A673 (cell line): ENCODE data around the gene SEPTIN10. TPM values are rescaled to one million over a fixed set of nuclear protein-coding genes. Genes with fewer than 3 reads are reported as not detected.

ENCODE experiments used
- BruUV-seq: library from RNA; stranded (reverse); fragments of 400-500 nt; replicated peaks from 2 replicates; lab custom pipeline; 2021; lab: Mats Ljungman, UMichigan
- CTCF ChIA-PET: fragments of 300-600 bp; sonication (Branson Sonifier 250); formaldehyde crosslinking; loops from one replicate; lab custom pipeline; 2022; ENCODE audit warnings: antibody characterized with exemption; lab: Charles Lee
- POLR2A ChIA-PET: fragments of 300-600 bp; sonication (Branson Sonifier 250); formaldehyde crosslinking; loops from one replicate; lab custom pipeline; 2022; ENCODE audit warnings: antibody characterized with exemption; ENCODE audit not compliant: low non-redundant PET; lab: Charles Lee
- DNase-seq: peaks from one replicate; pipeline ENCODE4 v3.0.0-alpha.2; 2015; ENCODE audit warnings: low spot score
- H3K27ac ChIP-seq: fragments of 200-600 bp; sonication (generic); 2 replicates; pipeline ENCODE4 v1.5.1; 2016; ENCODE audit warnings: mixed run types, low read depth, mild to moderate bottlenecking, mixed read lengths, antibody characterized with exemption, low read length; ENCODE audit not compliant: poor library complexity, severe bottlenecking
- H3K27me3 ChIP-seq: fragments of 200-600 bp; sonication (generic); replicated peaks from 2 replicates; pipeline ENCODE4 v1.6.1; 2017; ENCODE audit warnings: mixed run types, low read depth, mild to moderate bottlenecking, mixed read lengths, antibody characterized with exemption, low read length; ENCODE audit not compliant: insufficient read depth, poor library complexity
- H3K36me3 ChIP-seq: fragments of 200-600 bp; sonication (generic); 2 replicates; pipeline ENCODE4 v1.6.1; 2016; ENCODE audit warnings: mixed run types, mild to moderate bottlenecking, mixed read lengths, antibody characterized with exemption, low read length; ENCODE audit not compliant: insufficient read depth, poor library complexity, severe bottlenecking
- H3K4me1 ChIP-seq: fragments of 200-600 bp; sonication (generic); 2 replicates; pipeline ENCODE4 v1.6.1; 2017; ENCODE audit warnings: mixed run types, mild to moderate bottlenecking, mixed read lengths, antibody characterized with exemption, low read length; ENCODE audit not compliant: insufficient read depth, poor library complexity, severe bottlenecking
- H3K4me3 ChIP-seq: fragments of 200-600 bp; sonication (generic); 2 replicates; pipeline ENCODE4 v1.5.1; 2016; ENCODE audit warnings: low read depth, mixed run types, mild to moderate bottlenecking, mixed read lengths, low read length; ENCODE audit not compliant: poor library complexity, severe bottlenecking
- H3K9me3 ChIP-seq: fragments of 200-600 bp; sonication (generic); 2 replicates; pipeline ENCODE4 v1.6.1; 2016; ENCODE audit warnings: mixed run types, low read depth, mild to moderate bottlenecking, mixed read lengths, antibody characterized with exemption, low read length; ENCODE audit not compliant: poor library complexity, severe bottlenecking
- CTCF ChIP-seq: fragments of 300-800, 200-600 bp; sonication (generic); conservative IDR thresholded peaks from 2 replicates; pipeline ENCODE4 v1.5.1; 2017; ENCODE audit warnings: low read depth, mild to moderate bottlenecking, antibody characterized with exemption, low read length, moderate library complexity, mixed read lengths
- EZH2 ChIP-seq: fragments of 200-600 bp; sonication (generic); IDR thresholded peaks from 2 replicates; pipeline ENCODE4 v1.6.1; 2017; ENCODE audit warnings: borderline replicate concordance, low read depth, mild to moderate bottlenecking, mixed read lengths, antibody characterized with exemption, low read length; ENCODE audit not compliant: poor library complexity, severe bottlenecking
- intact Hi-C: fragments of 100-400 bp; cut with micrococcal nuclease; formaldehyde crosslinking; loops from one replicate; pipeline ENCODE4 v1.10.0; 2022; ENCODE audit not compliant: unreplicated experiment
- total RNA-seq: library from RNA; stranded (reverse); gene quantifications from 2 replicates; pipeline ENCODE4 v1.2.3, GENCODE V29; 2021

SEPTIN10 gene
- total RNA-seq, 1 experiment from 2014 or later = 118 TPM

GRCh38 chr2:109523536-109524361, 90.0 kb downstream of the SEPTIN10 start:
- H3K9me3 ChIP-seq = no peaks in the 10 kb centered on the region
- DNase-seq = no peak
- H3K4me3 ChIP-seq = no peak overlapping the region
- no peaks in the 10 kb centered on the region for H3K36me3 ChIP-seq
- no peaks in the 10 kb centered on the region for H3K4me1 ChIP-seq
- no peak overlapping the region for H3K27ac ChIP-seq
- no peaks in the 10 kb centered on the region for H3K27me3 ChIP-seq
- ChIA-PET POLR2A (no interaction called here), CTCF (no interaction called here)
- no peak for TF ChIP-seq CTCF
- no peak for TF ChIP-seq EZH2
- no TSS peak for BruUV-seq
- intact Hi-C loops = no loop called here

DNA sequence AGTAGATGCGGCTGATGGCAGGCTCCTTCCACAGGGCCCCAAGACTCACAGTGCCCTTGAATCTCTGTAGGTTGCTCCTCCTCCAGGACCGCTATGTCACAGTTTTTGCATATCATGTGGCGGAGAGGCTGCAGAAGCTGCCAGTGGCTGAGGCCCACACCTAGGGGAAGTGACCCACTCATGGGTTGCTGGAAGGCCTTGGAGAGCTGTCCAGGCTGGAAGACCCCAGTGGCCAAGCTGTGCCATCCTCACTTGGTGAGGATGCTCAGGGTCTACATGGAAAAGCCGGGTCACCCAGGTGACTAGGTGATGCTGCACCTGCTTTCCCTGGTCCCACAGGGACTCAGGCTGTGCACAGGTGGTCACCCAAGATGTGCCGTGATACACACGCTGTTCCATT, 90.6 kb downstream of the SEPTIN10 start:
- ChIA-PET POLR2A (no interaction called here), CTCF (no interaction called here)
- TF ChIP-seq CTCF (no peak), EZH2 (no peak)
- Histone ChIP-seq H3K4me1 (no peaks in the 10 kb centered on the region), H3K9me3 (no peaks in the 10 kb centered on the region), H3K36me3 (no peaks in the 10 kb centered on the region), H3K4me3 (no peak overlapping the region), H3K27me3 (no peaks in the 10 kb centered on the region), H3K27ac (no peak overlapping the region)
- intact Hi-C loops = no loop called here
- BruUV-seq = no TSS peak
- DNase-seq = no peak

- no peak overlapping the region for H3K27ac ChIP-seq
- POLR2A ChIA-PET = no interaction called here
- no TSS peak for BruUV-seq
- H3K4me3 ChIP-seq = no peak overlapping the region
- H3K4me1 ChIP-seq = no peaks in the 10 kb centered on the region
- no peaks in the 10 kb centered on the region for H3K36me3 ChIP-seq
- no peaks in the 10 kb centered on the region for H3K9me3 ChIP-seq
- TF ChIP-seq CTCF = no peak
- intact Hi-C loops = no loop called here
- no peaks in the 10 kb centered on the region for H3K27me3 ChIP-seq
- no peak for DNase-seq
- CTCF ChIA-PET = no interaction called here
These were observed 91.7 kb downstream of the SEPTIN10 start for GRCh38 chr2:109522063-109522374.
